Activated CD8-positive, alpha-beta T cell treated with anti-CD3 and anti-CD28 coated beads for 36 hours (primary cell): ENCODE data around the gene FAM120B. TPM values are rescaled to one million over a fixed set of nuclear protein-coding genes. Genes with fewer than 3 reads are reported as not detected.

ENCODE experiments used
- ATAC-seq: fragments of 200-7000 bp; cut with Tn5 transposase; one replicate; pipeline ENCODE4 v1.10.0; 2021; ENCODE audit warnings: mild to moderate bottlenecking, moderate library complexity
- CTCF ChIA-PET: fragments of 350-600 bp; sonication (Branson Sonifier 250); formaldehyde crosslinking; loops from one replicate; lab custom pipeline; 2021; ENCODE audit warnings: antibody characterized with exemption; lab: Charles Lee
- POLR2A ChIA-PET: fragments of 350-600 bp; sonication (Branson Sonifier 250); formaldehyde crosslinking; loops from one replicate; lab custom pipeline; 2021; ENCODE audit warnings: antibody characterized with exemption; lab: Charles Lee
- DNase-seq: peaks from one replicate; pipeline ENCODE4 v3.0.0-alpha.2; 2020
- H3K27ac Mint-ChIP-seq: one replicate; pipeline ENCODE4 v1.8.0; 2021; ENCODE audit warnings: mild to moderate bottlenecking, mixed read lengths
- H3K27me3 Mint-ChIP-seq: one replicate; pipeline ENCODE4 v1.8.0; 2021; ENCODE audit warnings: mixed read lengths
- H3K36me3 Mint-ChIP-seq: one replicate; pipeline ENCODE4 v1.8.0; 2021; ENCODE audit warnings: low read depth, mixed read lengths
- H3K4me1 Mint-ChIP-seq: one replicate; pipeline ENCODE4 v1.8.0; 2021; ENCODE audit warnings: low read depth, mixed read lengths
- H3K4me3 Mint-ChIP-seq: one replicate; pipeline ENCODE4 v1.8.0; 2021; ENCODE audit warnings: mild to moderate bottlenecking, moderate library complexity, mixed read lengths
- H3K9me3 Mint-ChIP-seq: one replicate; pipeline ENCODE4 v1.8.0; 2021; ENCODE audit warnings: mixed read lengths
- CTCF ChIP-seq: fragments of 200-600 bp; IDR thresholded peaks from one replicate; pipeline ENCODE4 v1.8.0; 2022; ENCODE audit warnings: antibody characterized with exemption, mild to moderate bottlenecking
- intact Hi-C: fragments of 100-400 bp; cut with micrococcal nuclease; formaldehyde crosslinking; loops from one replicate; pipeline ENCODE4 v1.10.0; 2022
- total RNA-seq, 2 experiments: library from RNA; stranded (reverse); gene quantifications; one replicate each; pipeline ENCODE4 v1.2.3, GENCODE V29; 2021

The FAM120B gene
- total RNA-seq, 2 experiments from 2014 or later = 19.0 to 19.5 TPM

DNA sequence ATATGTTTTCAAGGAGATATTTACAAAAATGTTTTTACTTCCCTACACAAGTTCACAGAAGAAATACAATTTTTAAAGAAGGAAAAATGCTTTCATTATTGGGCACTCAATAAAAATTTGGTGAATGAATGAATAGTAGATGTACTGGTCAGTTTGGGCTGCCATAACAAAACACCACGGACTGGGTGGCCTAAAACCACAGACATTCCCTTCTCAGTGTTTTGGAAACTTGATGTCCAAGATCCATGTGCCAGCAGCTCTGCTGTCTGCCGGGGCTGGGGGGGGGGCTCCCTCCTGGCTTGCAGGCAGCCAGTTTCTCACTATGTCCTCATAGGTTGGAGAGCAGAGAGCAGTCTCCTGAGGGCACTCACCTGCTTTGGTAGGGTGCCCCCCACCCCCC, 62.0 kb downstream of the FAM120B start:
- Mint-ChIP-seq H3K27me3 (no peaks in the 10 kb centered on the region), H3K27ac (no peak overlapping the region), H3K36me3 (peaks cover 3% of the 10 kb centered on the region), H3K4me1 (peaks cover 4% of the 10 kb centered on the region), H3K9me3 (no peaks in the 10 kb centered on the region), H3K4me3 (no peak overlapping the region)
- CTCF ChIA-PET = no interaction called here
- no peak for DNase-seq
- ATAC-seq = no peak
- no peak for TF ChIP-seq CTCF
- intact Hi-C loops = no loop called here
- POLR2A ChIA-PET = no interaction called here

DNA sequence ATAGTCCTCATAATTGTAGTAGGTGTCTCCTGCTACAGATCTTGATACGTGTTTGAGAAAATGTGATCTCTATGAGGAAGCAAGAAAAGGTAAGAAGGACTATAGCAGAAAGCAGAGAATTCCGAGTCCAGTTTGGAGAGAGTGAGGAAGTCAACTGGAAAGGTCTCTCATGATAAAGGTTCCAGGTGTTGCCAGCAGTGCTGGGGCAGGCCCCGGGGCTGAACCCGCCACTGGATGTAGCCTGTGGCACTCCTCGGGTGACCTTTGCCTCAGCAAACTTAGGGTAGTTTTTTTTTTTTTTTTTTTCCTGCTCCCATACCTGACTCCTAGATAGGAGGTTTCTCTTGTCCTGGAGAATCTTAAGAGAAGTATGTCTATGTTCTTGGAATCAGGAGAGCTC, 62.8 kb downstream of the FAM120B start:
- peaks cover 3% of the 10 kb centered on the region for H3K36me3 Mint-ChIP-seq
- ChIA-PET CTCF (no interaction called here), POLR2A (no interaction called here)
- H3K4me1 Mint-ChIP-seq = peaks cover 4% of the 10 kb centered on the region
- no peaks in the 10 kb centered on the region for H3K9me3 Mint-ChIP-seq
- ATAC-seq (no peak), DNase-seq (no peak)
- no peak overlapping the region for H3K4me3 Mint-ChIP-seq
- no peak overlapping the region for H3K27ac Mint-ChIP-seq
- TF ChIP-seq CTCF = no peak
- H3K27me3 Mint-ChIP-seq = no peaks in the 10 kb centered on the region
- intact Hi-C loops = no loop called here

- ChIA-PET CTCF (no interaction called here), POLR2A (no interaction called here)
- no peak overlapping the region for H3K4me3 Mint-ChIP-seq
- DNase-seq = no peak
- H3K36me3 Mint-ChIP-seq = peaks cover 3% of the 10 kb centered on the region
- H3K9me3 Mint-ChIP-seq = no peaks in the 10 kb centered on the region
- peaks cover 5% of the 10 kb centered on the region for H3K4me1 Mint-ChIP-seq
- no peak overlapping the region for H3K27ac Mint-ChIP-seq
- H3K27me3 Mint-ChIP-seq = no peaks in the 10 kb centered on the region
- intact Hi-C loops = no loop called here
- no peak for TF ChIP-seq CTCF
- peak; percentile 45 for ATAC-seq
Observed at GRCh38 chr6:170370416-170370815, 63.9 kb downstream of the FAM120B start.

DNA sequence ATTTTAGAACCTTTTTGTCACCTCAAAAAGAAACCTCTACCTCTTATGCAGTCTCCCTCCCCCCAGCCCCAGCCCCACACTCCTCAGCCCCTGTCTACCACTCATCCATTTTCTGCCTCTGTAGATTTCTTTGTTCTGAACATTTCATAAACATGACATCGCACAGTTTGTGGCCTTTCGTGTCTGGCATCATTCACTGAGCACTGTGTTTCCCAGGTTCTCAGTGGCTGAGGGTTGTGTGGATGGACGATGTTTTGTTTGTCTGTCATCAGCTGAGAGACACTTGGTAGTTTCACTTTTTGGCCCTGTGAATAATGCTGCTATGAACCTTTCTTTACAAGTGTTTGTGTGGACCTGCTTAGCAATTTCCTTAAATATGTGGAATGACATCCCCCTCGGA, 64.5 kb downstream of the FAM120B start:
- no peak overlapping the region for H3K4me3 Mint-ChIP-seq
- DNase-seq (no peak), ATAC-seq (no peak)
- peaks cover 12% of the 10 kb centered on the region for H3K4me1 Mint-ChIP-seq
- POLR2A ChIA-PET = no interaction called here
- H3K36me3 Mint-ChIP-seq = peaks cover 5% of the 10 kb centered on the region
- no peaks in the 10 kb centered on the region for H3K27me3 Mint-ChIP-seq
- CTCF ChIA-PET = no interaction called here
- H3K9me3 Mint-ChIP-seq = no peaks in the 10 kb centered on the region
- intact Hi-C loops = no loop called here
- no peak for TF ChIP-seq CTCF
- peak overlapping the region; percentile 27 for H3K27ac Mint-ChIP-seq

DNA sequence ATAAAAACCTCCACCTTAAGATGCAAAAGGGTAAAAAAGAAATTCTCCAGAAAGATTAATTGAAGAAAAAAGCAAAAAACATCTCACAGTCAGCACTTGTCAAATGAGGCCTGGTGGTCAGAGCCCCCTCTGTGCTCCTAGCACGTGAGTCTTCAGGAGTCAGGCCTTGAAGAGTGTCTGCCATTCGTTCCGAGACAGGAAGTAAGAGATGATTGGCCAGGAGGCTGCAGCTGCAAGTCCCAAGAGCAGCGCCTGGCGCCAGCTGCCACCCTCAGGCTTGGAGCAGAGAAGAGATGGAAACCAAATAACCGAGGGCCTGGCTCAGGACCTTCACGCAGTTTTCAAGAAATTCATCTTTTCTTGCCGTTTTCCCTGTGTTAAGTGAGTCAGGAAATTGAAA, 65.0 kb downstream of the FAM120B start:
- H3K36me3 Mint-ChIP-seq = peaks cover 8% of the 10 kb centered on the region
- TF ChIP-seq CTCF = no peak
- ChIA-PET POLR2A (no interaction called here), CTCF (no interaction called here)
- intact Hi-C loops = no loop called here
- peaks cover 17% of the 10 kb centered on the region for H3K4me1 Mint-ChIP-seq
- no peak overlapping the region for H3K27ac Mint-ChIP-seq
- no peaks in the 10 kb centered on the region for H3K27me3 Mint-ChIP-seq
- H3K4me3 Mint-ChIP-seq = no peak overlapping the region
- ATAC-seq (no peak), DNase-seq (no peak)
- no peaks in the 10 kb centered on the region for H3K9me3 Mint-ChIP-seq
